Caki2 (cell line): ENCODE measurements around the gene HRK. TPM values are rescaled to one million over a fixed set of nuclear protein-coding genes. Genes with fewer than 3 reads are reported as not detected.

ENCODE experiments used
- DNase-seq: peaks from one replicate; pipeline ENCODE4 v3.0.0-alpha.2; 2015; ENCODE audit warnings: low read depth
- in situ Hi-C: cut with HindIII; loops from 2 replicates; pipeline ENCODE4 v1.10.0; 2016; ENCODE audit warnings: low sequenced_read_pairs, low pct_unique_long_range_greater_than_20kb, mixed read lengths
- total RNA-seq: library from RNA; depleted of rRNA; stranded (reverse); fragments of >200 nt; shearing (Covaris generic); gene quantifications from 2 replicates; pipeline ENCODE4 v1.2.3, GENCODE V29; 2014; ENCODE audit warnings: low replicate concordance; rRNA removed

HRK gene
- 0.12 and 0.54 TPM in 2 replicates for total RNA-seq

- in situ Hi-C loops: no loop called here
- no peak for DNase-seq
These were observed at the start of gene HRK for GRCh38 chr12:116881325-116881876. HRK (minus strand) TSS chr12:116881441; CDS start chr12:116881307, 134 bp downstream.

- DNase-seq: no peak
- in situ Hi-C loops: no loop called here
These were observed 48.6 kb upstream of the HRK start for GRCh38 chr12:116929885-116930284.

GRCh38 chr12:116928504-116928903, 47.3 kb upstream of the HRK start:
- DNase-seq: no peak
- in situ Hi-C loops: no loop called here

- in situ Hi-C loops: no loop called here
These were observed 46.2 kb upstream of the HRK start for GRCh38 chr12:116927244-116927940.

GRCh38 chr12:116926283-116927243, 45.3 kb upstream of the HRK start:
- in situ Hi-C loops: no loop called here
- no peak for DNase-seq

More at GRCh38 chr12:116927244-116927940, 46.2 kb upstream of the HRK start:
- no peak for DNase-seq

- in situ Hi-C loops: no loop called here
- DNase-seq: peak; percentile 16
These were observed 43.6 kb upstream of the HRK start for GRCh38 chr12:116924558-116925453.

- in situ Hi-C loops: no loop called here
- no peak for DNase-seq
These were observed 41.1 kb upstream of the HRK start for GRCh38 chr12:116922194-116922897.

GRCh38 chr12:116920939-116921338, 39.7 kb upstream of the HRK start:
- in situ Hi-C loops: no loop called here
- DNase-seq: no peak

- in situ Hi-C loops: no loop called here
- DNase-seq: no peak
These were observed 38.7 kb upstream of the HRK start for GRCh38 chr12:116919706-116920485.

- in situ Hi-C loops: no loop called here
These were observed 38.0 kb upstream of the HRK start for GRCh38 chr12:116919247-116919661.

GRCh38 chr12:116918464-116918863, 37.2 kb upstream of the HRK start:
- in situ Hi-C loops: no loop called here
- no peak for DNase-seq

More at GRCh38 chr12:116919247-116919661, 38.0 kb upstream of the HRK start:
- DNase-seq: no peak

- peak; percentile 92 for DNase-seq
- in situ Hi-C loops: no loop called here
These were observed 35.5 kb upstream of the HRK start for GRCh38 chr12:116916714-116917114.

GRCh38 chr12:116916122-116916521, 34.9 kb upstream of the HRK start:
- DNase-seq: peak; percentile 38
- in situ Hi-C loops: no loop called here

- DNase-seq: no peak
- in situ Hi-C loops: no loop called here
These were observed 34.1 kb upstream of the HRK start for GRCh38 chr12:116915326-116915725.

GRCh38 chr12:116910645-116911451, 29.6 kb upstream of the HRK start, which contains the start of gene FBXW8:
FBXW8 (plus strand) TSS chr12:116910950; CDS start chr12:116911038, 88 bp downstream.
- peak; percentile 73 for DNase-seq
- in situ Hi-C loops: no loop called here

- no peak for DNase-seq
- in situ Hi-C loops: no loop called here
These were observed 29.0 kb upstream of the HRK start for GRCh38 chr12:116910280-116910644.
